HG03045 (cell line): ENCODE data around the gene DNM3.

Experiments
- ATAC-seq: cut with Tn5 transposase; IDR thresholded peaks from one replicate; pipeline ENCODE4 v1.9.1; 2021; ENCODE audit warnings: mild to moderate bottlenecking, moderate library complexity; ENCODE audit not compliant: unreplicated experiment

The DNM3 gene

DNA sequence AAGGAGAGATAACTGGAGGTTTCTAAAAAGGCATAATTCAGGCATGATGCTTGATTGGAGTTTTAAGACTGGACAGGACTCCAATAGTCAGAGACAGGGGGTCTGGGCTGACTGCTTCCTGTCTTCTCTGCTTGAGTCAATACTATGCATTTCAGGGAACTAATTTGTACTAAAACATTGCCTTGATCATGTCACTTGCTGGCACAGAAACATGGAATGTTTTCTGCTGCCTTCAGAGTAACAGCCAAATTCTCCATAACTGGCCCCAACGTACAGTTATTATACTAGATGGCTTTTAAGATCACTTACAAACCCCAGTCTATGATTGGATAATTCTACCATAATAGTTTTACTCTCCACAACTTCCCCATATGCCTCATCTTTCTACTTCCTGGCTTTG is 247.0 kb downstream of the DNM3 start:
- no peak for ATAC-seq

DNA sequence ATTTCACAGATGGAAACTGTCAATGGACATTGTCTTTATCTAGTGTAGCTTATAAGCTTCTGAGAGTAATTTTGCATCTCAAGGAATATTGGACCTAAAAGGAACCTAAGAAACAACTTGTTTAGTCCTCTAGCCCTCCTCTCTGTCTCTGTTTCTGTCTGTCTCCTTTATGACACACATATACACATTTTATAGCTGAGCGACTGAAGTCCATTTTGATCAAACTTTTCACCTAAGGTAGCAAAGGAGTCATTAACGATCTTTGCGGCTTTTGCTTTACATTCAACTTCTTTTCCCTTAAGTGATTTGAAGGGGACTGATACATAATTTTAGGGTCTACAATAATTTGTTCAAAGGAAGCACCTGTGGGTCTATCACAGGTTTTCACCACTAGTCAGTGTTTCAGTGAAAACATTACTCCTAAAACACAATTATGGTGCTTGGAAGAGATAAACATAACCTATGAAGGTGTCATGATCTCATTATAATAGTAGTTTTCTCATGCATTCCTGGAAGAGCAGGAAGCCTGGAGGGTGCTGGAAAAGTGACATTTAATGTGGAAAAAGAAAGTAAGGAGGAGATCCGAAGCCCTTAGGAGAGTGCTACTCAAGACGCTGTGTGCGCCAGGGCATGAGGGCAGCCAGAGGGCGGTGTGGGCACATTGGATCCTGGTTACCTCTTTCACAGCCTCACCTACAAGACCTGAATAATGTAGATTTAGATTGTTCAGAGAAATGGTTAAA is 248.6 kb downstream of the DNM3 start:
- no peak for ATAC-seq

DNA sequence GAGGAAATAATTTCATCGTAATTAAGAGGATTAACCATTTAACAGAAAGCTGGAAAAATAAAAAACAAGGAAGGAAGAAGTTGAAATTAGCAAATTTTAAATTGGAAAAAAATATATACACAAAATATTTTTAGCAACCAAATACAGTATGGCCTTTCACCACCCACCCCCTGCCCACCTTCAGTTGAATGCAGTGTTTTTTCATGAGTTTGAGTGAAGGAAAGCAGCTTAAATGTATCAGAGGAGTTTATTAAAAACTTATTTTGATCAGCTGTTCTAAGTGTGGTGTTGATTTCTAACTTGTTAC is 249.2 kb downstream of the DNM3 start:
- no peak for ATAC-seq

GRCh38 chr1:172095846-172096245 is 254.5 kb downstream of the DNM3 start:
- no peak for ATAC-seq

GRCh38 chr1:172105230-172105629 is 263.9 kb downstream of the DNM3 start:
- ATAC-seq = no peak

GRCh38 chr1:172107316-172107975 is 266.1 kb downstream of the DNM3 start:
- ATAC-seq = no peak

DNA sequence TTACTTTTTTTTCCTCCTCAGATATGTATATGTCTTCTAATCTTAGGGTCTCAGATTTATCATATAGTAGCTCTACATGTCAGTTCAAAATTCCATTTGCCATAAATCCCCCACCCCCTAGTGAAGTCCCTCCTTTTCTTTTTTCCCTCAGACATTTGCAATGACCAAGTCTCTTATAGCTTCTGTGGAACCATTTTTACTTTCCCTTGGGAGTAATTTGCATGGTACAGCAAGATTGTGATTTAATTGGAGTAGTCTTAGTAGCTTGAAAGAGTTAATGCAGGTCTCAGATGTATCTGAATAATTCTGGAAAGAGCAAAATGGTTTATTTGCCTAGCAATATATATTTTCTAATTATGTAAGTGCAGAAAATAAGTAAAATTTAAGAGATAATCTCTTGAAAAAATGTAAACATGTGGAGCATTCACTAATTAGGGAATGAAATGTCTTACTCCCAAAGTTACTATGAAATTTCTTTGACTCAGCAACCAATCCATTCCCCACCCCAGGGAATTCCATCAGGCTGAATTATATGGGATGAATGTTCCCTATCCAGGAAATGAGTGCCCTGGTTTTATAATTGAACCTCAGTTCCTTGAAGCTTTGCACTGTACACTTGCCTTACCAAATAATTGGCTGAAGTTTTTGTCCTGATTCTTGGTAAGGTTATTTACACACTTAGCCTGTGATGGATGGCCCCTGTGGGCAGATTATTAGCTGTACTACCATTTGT is 267.0 kb downstream of the DNM3 start:
- no peak for ATAC-seq

DNA sequence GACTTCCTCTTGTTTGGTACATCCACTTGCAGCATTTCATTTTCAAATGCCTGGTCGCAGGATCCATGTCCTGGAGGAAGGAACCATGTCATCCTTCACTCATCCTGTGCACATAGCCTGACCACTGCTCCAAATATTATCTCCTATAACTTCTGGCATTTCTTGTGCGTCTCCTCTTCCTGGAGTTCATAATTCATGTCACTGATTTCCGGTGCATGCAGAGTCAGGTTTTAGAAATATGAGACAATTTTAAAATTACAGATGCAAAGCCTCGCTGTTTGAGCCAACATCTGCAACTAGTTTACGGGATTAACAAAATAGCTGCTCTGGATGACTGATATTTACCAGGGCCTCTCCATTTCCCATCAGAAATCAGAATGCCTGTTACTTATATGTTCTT is 268.1 kb downstream of the DNM3 start:
- no peak for ATAC-seq

DNA sequence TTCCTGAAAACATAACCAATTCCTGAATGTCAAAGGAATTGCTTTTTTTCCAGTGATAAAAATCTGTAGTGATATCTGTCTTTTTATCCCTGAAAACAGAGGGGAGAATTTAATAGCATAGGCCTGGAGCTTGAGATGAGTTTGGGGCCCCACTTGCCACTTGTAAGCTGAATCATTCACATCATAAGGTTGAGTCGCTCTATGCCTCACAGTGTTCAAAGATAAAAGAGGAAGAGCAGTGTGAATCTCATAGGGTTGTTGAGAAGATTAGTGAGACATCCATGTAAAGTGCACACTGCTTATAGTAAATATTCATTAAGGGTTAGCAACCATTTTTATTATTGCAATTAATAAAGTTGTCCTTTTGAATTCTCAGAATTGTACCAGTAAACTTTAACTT is 271.3 kb downstream of the DNM3 start:
- ATAC-seq = no peak

DNA sequence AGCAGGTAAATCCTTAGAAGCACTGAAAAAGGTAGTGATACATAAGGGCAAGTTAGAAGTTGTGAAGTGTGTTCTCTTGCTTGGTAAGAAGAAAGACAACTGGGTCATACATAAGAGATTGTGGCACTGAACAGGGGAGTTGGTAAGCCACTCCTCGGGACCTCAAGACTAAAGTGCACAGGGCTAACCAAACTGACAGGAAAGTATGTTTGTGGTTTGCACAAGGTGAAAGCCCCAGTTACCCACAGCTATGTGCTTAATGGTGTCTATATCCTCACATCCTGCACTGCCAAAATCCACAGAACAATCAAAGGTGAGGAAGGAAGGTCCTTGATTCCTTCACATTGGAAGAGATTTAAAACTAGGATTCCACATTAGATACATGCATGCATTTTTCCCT is 276.5 kb downstream of the DNM3 start:
- ATAC-seq = no peak

DNA sequence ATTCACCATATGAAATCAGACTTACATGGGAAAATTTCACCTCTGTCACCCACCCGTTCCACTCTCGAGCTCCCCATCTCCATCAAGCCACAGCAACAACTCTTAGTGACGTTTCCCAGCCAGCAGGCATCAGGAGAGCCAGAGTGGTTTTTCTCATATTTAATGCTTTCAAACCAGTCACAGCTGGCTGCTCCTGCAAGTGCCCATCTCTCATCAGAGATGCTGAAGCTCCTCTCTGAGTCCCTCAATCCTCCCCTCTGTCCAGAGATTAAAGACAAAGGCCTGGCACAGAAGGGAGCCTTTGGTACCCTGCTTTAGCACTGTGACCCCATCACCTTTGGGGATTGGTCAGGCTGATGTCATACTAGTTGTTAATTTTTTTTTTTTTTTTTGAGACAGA is 277.3 kb downstream of the DNM3 start:
- ATAC-seq = no peak

DNA sequence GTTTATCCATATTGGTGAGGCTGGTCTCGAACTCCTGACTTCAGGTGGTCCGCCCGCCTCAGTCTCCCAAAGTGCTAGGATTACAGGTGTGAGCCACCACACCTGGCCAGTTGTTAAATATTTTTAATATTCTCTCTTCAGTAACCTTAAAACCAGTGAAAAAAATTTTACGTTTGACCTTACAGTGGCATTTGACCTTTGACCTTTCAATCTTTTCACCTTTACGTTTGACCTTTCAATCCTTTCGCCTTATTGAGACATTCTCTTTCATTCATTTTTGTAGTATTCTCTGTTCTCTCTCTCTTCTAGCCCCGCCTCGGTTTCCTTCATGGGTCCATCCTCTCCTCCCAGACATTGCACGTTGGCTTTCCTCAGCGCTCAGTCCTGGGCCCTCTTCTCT is 277.9 kb downstream of the DNM3 start:
- ATAC-seq = no peak

- ATAC-seq = no peak
Observed at GRCh38 chr1:172120381-172120780, 279.1 kb downstream of the DNM3 start.

DNA sequence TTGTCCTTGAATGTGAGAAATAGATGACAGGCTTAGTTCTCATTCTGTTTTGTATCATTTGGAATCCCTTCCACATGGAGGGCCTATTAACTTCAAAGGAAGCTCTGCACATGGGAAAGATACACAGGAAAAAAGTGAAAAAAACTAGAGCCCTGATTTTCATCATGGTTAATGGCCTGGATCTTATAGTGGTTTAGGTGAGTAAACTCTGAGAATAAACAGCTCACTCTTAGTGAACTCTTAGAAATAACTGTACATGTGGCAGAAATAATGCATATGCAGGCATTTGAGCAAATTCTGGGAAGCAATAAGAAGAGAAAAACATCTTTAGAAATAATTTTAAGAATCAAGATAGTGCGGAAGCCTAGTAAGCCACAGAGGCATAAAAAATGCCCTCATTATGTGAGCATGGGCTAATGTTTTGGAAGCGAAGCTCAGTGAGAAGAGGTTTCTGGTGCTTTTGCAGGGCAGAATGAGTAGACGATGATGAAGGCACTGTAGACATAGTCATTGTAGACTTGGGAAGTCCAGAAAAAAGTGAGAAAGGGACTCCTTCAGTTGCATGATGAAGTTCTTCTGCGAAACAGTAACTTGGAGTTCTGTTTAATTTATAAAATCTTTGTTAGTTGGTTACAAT is 279.9 kb downstream of the DNM3 start:
- ATAC-seq = no peak

DNA sequence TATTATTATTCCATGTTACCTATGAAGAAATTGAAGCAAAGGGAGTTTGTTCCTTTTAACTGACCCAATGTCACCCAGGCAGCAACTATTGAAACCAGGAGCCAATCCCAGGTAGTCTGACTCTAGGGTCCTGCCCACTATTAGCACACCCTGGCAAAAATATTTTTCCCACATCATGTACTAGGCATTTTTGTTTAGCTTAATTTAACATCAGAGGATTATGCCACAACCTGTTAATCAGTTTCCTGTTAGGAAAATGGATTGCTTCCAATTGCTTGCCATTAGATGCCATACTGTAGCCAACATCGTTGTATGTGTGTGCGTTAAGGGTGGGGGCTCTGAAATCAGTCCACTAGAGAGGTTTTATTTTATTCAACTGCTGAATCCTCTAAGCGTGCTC is 281.1 kb downstream of the DNM3 start:
- ATAC-seq = no peak

- no peak for ATAC-seq
Observed at GRCh38 chr1:172125250-172125649, 284.0 kb downstream of the DNM3 start.

DNA sequence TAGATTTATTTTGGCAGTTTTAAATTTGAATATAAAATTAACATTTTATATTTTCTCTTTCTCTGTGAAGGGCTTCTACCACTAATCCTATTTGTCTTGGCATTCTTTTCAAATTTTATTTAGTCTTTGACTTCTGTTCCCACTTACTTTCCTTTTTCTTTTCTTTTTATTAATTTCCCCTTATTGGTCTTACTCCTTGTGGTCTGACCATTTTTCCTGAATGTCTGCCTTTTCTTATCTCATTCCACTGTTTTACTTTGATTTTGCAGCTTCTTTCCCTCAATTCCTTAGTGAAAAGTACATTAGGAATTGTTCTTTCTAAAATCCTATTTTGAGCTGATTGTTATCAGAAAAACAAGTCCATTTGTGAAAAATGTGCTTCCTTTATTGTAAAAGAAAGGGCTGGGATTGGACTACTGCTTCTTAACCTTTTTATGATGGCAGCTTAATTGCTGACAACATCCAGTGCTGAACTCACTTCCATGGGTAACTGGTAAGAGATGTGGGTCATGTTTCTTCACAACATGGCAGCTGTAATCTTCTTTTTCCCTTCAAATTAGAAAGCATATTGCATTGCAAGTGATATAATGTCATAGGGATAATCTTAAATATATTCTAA is 284.6 kb downstream of the DNM3 start:
- no peak for ATAC-seq

DNA sequence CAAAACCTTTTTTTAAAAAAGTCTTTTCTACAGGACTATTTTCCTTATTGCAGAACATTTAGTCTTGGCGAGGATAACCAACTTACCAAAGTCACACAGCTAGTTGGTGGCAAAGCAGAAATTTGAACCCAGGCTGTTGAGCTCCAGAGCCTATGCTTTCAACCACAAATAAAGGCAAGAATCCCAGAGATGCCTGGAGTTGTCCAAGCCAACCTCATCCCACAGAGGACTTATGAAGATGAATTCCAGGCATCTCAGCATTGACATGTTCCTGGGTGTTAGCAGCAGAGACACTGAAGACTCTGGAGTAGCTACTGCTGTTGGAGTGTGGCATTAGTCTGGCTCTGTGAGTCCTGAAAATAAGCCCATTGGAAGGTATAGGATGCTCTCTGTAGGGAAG is 291.5 kb downstream of the DNM3 start:
- ATAC-seq = no peak

DNA sequence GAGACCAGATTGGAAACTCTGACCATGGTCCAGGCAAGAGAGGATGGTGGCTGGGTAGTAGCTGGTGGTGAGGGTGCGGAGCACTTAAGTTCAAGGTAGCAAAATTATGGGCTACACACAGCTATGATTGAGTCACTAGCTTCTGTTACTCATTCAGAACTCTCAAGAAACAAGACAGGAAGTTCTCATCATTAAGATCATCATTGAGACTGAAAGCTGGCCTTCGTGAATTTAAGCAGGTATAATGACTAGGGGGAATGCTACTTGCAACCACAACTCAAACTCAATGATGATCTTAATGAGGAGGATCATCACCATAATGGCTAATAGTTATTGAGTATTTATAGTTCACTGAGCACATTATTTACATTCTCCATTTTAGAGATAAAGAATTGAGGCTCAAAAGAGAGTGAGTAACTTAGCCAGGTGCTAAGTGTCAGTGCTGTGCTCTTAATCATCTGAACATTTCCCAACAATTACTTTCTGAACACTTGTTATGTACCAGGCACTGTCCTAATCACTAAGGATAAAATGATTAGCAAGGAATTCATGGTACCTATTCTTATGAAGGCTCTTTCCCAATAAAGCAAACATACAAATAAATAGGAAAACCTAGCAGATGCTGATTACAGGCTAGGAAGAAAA is 292.9 kb downstream of the DNM3 start:
- ATAC-seq = no peak

DNA sequence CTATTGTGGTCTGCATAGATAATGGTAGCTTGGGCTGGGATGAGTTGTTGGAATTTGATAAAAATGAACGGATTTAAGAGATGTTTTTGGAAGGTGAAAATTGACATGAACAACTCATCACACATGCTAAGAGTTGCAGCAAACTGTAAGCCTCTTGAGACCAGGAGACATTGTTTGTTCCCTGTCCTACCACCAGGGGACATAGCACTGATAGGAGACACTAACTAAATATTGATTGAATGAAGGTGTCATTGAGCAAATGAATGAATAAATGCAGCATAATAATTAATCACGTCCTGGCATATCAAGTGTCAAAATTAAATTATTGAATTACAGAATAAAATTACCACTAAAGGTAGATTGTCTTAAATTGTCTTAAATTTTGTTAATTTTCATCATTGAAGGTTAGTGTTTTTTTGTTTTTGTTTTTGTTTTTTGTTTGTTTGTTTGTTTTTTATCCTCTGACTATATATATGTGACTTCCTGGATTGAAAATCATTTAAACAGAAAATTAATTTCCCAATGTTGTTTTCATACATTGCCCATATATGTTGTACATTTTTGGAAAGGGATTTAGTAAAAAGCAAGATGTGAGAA is 293.9 kb downstream of the DNM3 start:
- ATAC-seq = no peak
